Nephron progenitor cell (in vitro differentiated cells): ENCODE measurements around the gene VAMP1.
"Not testable (repeated sequence)": the region's sequence is repeated elsewhere in the genome, so short reads cannot be mapped to it uniquely, and the experiment has no call there.

Source experiments
- DNase-seq: peaks from one replicate; pipeline ENCODE4 v3.0.0; 2021
- H3K27ac Mint-ChIP-seq: 2 replicates; pipeline ENCODE4 v1.8.0; 2021; ENCODE audit warnings: mild to moderate bottlenecking, moderate library complexity, mixed read lengths
- H3K27me3 Mint-ChIP-seq: 2 replicates; pipeline ENCODE4 v1.8.0; 2021; ENCODE audit warnings: mild to moderate bottlenecking, low read depth, mixed read lengths; ENCODE audit not compliant: poor library complexity
- H3K36me3 Mint-ChIP-seq: 2 replicates; pipeline ENCODE4 v1.8.0; 2021; ENCODE audit warnings: low read depth, mixed read lengths
- H3K4me1 Mint-ChIP-seq: 2 replicates; pipeline ENCODE4 v1.8.0; 2021; ENCODE audit warnings: mixed read lengths
- H3K4me3 Mint-ChIP-seq: 2 replicates; pipeline ENCODE4 v1.8.0; 2021; ENCODE audit warnings: mild to moderate bottlenecking, moderate library complexity, mixed read lengths
- H3K9me3 Mint-ChIP-seq: 2 replicates; pipeline ENCODE4 v1.8.0; 2021; ENCODE audit warnings: mild to moderate bottlenecking, moderate library complexity, mixed read lengths
- TF ChIP-seq, protein P1 (sequence below): fragments of 200-600 bp; sonication (generic); IDR thresholded peaks from 2 replicates; pipeline ENCODE4 v1.5.0; 2021; ENCODE audit warnings: antibody characterized with exemption

VAMP1 gene, protein sequence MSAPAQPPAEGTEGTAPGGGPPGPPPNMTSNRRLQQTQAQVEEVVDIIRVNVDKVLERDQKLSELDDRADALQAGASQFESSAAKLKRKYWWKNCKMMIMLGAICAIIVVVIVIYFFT

DNA sequence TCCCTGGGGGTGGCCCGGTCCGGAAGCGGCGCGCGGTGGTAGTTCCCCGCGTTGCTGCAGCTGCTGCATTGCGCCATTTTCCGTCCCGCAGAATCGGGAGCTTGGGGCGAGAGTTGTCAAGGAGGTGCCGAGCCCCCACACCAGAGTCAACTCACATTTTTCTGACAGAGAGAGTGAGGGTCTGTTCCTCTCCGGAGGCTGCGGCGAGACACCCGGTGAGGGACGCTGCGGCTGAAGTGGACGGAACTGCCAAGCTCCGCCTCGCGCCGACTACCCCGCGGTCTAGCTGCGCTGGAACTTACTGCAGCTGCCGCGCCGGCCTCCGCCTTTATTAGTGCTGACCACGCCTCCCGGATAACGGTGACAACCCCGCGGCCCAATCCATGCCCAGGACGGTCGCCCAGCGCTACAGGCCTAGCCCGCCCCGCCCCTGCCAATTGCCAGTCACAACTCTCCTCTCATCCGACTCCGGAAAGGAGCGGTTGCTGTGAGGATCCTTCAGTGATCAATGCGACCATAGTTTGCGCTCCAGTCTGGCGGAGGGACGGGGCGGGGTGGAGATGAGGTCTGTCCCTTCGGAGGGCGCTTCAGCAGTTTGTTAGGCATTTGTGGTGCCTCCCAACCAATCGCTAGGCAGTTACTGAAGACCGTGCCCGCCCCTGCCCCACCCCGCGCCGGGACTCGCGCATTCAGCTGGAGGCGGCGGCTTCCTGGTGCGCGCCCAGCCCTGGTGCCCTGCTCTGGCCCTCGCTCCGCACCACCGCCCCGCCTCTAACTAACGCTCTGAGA, at the start of gene VAMP1:
TSS of gene VAMP1 (minus strand) at position 303 of the 789 bp plus-strand sequence. CDS start at position 157, 146 bp downstream.
- DNase-seq, result peak; percentile 98
- TF ChIP-seq, protein P1, sequence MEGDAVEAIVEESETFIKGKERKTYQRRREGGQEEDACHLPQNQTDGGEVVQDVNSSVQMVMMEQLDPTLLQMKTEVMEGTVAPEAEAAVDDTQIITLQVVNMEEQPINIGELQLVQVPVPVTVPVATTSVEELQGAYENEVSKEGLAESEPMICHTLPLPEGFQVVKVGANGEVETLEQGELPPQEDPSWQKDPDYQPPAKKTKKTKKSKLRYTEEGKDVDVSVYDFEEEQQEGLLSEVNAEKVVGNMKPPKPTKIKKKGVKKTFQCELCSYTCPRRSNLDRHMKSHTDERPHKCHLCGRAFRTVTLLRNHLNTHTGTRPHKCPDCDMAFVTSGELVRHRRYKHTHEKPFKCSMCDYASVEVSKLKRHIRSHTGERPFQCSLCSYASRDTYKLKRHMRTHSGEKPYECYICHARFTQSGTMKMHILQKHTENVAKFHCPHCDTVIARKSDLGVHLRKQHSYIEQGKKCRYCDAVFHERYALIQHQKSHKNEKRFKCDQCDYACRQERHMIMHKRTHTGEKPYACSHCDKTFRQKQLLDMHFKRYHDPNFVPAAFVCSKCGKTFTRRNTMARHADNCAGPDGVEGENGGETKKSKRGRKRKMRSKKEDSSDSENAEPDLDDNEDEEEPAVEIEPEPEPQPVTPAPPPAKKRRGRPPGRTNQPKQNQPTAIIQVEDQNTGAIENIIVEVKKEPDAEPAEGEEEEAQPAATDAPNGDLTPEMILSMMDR, result no peak
- Mint-ChIP-seq H3K27ac (peak within 1 kb of the TSS; percentile 90), H3K9me3 (peaks cover 8% of the 10 kb centered on the region), H3K4me1 (peaks cover 19% of the 10 kb centered on the region), H3K27me3 (peaks cover 26% of the 10 kb centered on the region), H3K4me3 (peak within 1 kb of the TSS; percentile 85), H3K36me3 (peaks cover 3% of the 10 kb centered on the region)

GRCh38 chr12:6520186-6520585, 49.7 kb upstream of the VAMP1 start:
- TF ChIP-seq, protein P1, result no peak
- H3K36me3 Mint-ChIP-seq, result peaks cover 82% of the 10 kb centered on the region
- H3K4me3 Mint-ChIP-seq, result no peak overlapping the region
- H3K27me3 Mint-ChIP-seq, result no peaks in the 10 kb centered on the region
- DNase-seq, result no peak
- no peak overlapping the region for H3K27ac Mint-ChIP-seq
- H3K9me3 Mint-ChIP-seq, result no peaks in the 10 kb centered on the region
- no peaks in the 10 kb centered on the region for H3K4me1 Mint-ChIP-seq

- Mint-ChIP-seq H3K4me1 (peaks cover 8% of the 10 kb centered on the region), H3K27me3 (no peaks in the 10 kb centered on the region), H3K9me3 (no peaks in the 10 kb centered on the region), H3K4me3 (no peak overlapping the region), H3K27ac (no peak overlapping the region), H3K36me3 (peaks cover 64% of the 10 kb centered on the region)
- TF ChIP-seq, protein P1, result no peak
- no peak for DNase-seq
Measured at GRCh38 chr12:6508087-6508486, 37.6 kb upstream of the VAMP1 start.

- Mint-ChIP-seq H3K4me1 (peaks cover 8% of the 10 kb centered on the region), H3K27ac (peak overlapping the region; percentile 57), H3K36me3 (peaks cover 59% of the 10 kb centered on the region), H3K9me3 (no peaks in the 10 kb centered on the region), H3K27me3 (no peaks in the 10 kb centered on the region), H3K4me3 (no peak overlapping the region)
- no peak for DNase-seq
- TF ChIP-seq, protein P1, result no peak
Measured at GRCh38 chr12:6507102-6507998, 36.9 kb upstream of the VAMP1 start.

DNA sequence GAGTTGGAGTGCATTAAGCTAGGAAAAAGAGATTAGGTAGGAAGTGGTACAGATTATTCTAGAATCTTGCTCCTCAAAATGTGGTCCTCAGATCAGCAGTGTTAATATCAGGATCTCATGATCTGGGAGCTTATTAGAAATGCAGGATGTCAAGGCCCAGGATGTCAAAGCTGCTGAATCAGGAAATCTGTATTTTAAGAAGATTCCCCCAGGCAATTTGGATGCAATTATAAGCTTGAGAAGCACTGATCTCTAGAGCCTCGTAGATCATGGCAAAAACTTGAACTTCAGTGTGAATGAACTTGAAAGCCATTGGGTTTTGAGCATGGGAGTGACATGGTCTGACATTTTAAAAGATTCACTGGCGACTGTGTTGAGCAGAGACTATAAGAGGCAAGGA, 30.0 kb upstream of the VAMP1 start:
- Mint-ChIP-seq H3K36me3 (peaks cover 48% of the 10 kb centered on the region), H3K4me1 (peaks cover 10% of the 10 kb centered on the region), H3K4me3 (no peak overlapping the region), H3K27ac (peak overlapping the region; percentile 27), H3K27me3 (no peaks in the 10 kb centered on the region), H3K9me3 (no peaks in the 10 kb centered on the region)
- TF ChIP-seq, protein P1, result no peak
- DNase-seq, result no peak

DNA sequence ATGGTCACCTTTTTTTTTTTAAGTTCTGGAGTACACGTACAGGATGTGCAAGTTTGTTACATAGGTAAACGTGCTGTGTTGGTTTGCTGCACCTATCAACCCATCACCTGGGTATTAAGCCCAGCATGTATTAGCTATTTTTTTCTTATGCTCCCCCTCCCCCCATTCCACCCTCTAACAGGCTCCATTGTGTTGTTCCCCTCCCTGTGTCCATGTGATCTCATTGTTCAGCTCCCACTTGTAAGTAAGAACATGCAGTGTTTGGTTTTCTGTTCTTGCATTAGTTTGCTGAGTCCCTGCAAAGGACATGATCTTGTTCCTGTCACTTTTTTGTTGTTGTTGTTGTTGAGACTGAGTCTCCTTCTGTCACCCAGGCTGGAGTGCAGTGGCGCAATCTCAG, 26.8 kb upstream of the VAMP1 start:
- H3K9me3 Mint-ChIP-seq, H3K27me3 Mint-ChIP-seq, DNase-seq, H3K27ac Mint-ChIP-seq: not testable (repeated sequence)
- peaks cover 34% of the 10 kb centered on the region for H3K4me1 Mint-ChIP-seq
- peaks cover 40% of the 10 kb centered on the region for H3K36me3 Mint-ChIP-seq
- peak overlapping the region; percentile 61 for H3K4me3 Mint-ChIP-seq
